Measurements from ENCODE around the gene HYLS1. TPM values are rescaled to one million over a fixed set of nuclear protein-coding genes. Genes with fewer than 3 reads are reported as not detected.

HYLS1 gene
- total RNA-seq, 1 experiment from 2014 or later = 8.1 TPM

- no peak for TF ChIP-seq CTCF (IDR thresholded peaks at IDR 0.05)
- no peak for TF ChIP-seq PRDM15 (CRISPR knock-in tag; IDR thresholded peaks at IDR 0.05)
- TF ChIP-seq ZNF263 (CRISPR knock-in tag; IDR thresholded peaks at IDR 0.05; ENCODE audit: low read depth) = no peak
- no peak for TF ChIP-seq FOXK1 (CRISPR knock-in tag; IDR thresholded peaks at IDR 0.05)
- TF ChIP-seq SOX15 (CRISPR knock-in tag; IDR thresholded peaks at IDR 0.05) = no peak
- TF ChIP-seq NFE2L1 (CRISPR knock-in tag; IDR thresholded peaks at IDR 0.05) = no peak
- TF ChIP-seq CREB1 (CRISPR knock-in tag; IDR thresholded peaks at IDR 0.05) = no peak
- TF ChIP-seq JAZF1 (CRISPR knock-in tag; IDR thresholded peaks at IDR 0.05) = no peak
- TF ChIP-seq OVOL2 (CRISPR knock-in tag; IDR thresholded peaks at IDR 0.05; ENCODE audit: borderline replicate concordance) = no peak
- TF ChIP-seq ZMAT4 (CRISPR knock-in tag; IDR thresholded peaks at IDR 0.05) = no peak
- TF ChIP-seq ZNF425 (CRISPR knock-in tag; conservative IDR thresholded peaks at IDR 0.05) = no peak
- TF ChIP-seq ZNF232 (CRISPR knock-in tag; IDR thresholded peaks at IDR 0.05) = no peak
These were observed 42.1 kb downstream of the HYLS1 start (continued) for GRCh38 chr11:125929445-125930075.

GRCh38 chr11:125930076-125930450, 42.6 kb downstream of the HYLS1 start:
- POLR2A ChIA-PET = no interaction called here
- CTCF ChIA-PET = interaction anchor here (0.5 to 1.4 kb wide), 3 partner anchors 12 to 43 kb away, joined by 3 to 5 read pairs (median 3); no protein-coding TSS in a partner anchor
- TF ChIP-seq CREM (CRISPR knock-in tag; IDR thresholded peaks at IDR 0.05) = no peak
- TF ChIP-seq CDX4 (CRISPR knock-in tag; IDR thresholded peaks at IDR 0.05; ENCODE audit: borderline replicate concordance) = no peak
- no peak for TF ChIP-seq JAZF1 (CRISPR knock-in tag; IDR thresholded peaks at IDR 0.05)
- no peak for TF ChIP-seq ZNF281 (CRISPR knock-in tag; IDR thresholded peaks at IDR 0.05)
- no peak for TF ChIP-seq FOXP1 (CRISPR knock-in tag; IDR thresholded peaks at IDR 0.05; ENCODE audit: borderline replicate concordance)
- no peak for TF ChIP-seq ATF3 (CRISPR knock-in tag; conservative IDR thresholded peaks at IDR 0.05)
- no peak for TF ChIP-seq NFYB (CRISPR knock-in tag; conservative IDR thresholded peaks at IDR 0.05; ENCODE audit: low read depth)
- TF ChIP-seq MXD4 (CRISPR knock-in tag; IDR thresholded peaks at IDR 0.05; ENCODE audit: borderline replicate concordance) = no peak
- no peak for TF ChIP-seq ZNF512 (CRISPR knock-in tag; IDR thresholded peaks at IDR 0.05; ENCODE audit: borderline replicate concordance)
- TF ChIP-seq ZNF423 (CRISPR knock-in tag; IDR thresholded peaks at IDR 0.05) = no peak
- no peak for TF ChIP-seq NFE2L1 (CRISPR knock-in tag; IDR thresholded peaks at IDR 0.05)
- no peak for TF ChIP-seq ZNF396 (CRISPR knock-in tag; IDR thresholded peaks at IDR 0.05; ENCODE audit: borderline replicate concordance)
- TF ChIP-seq CBFB (CRISPR knock-in tag; IDR thresholded peaks at IDR 0.05; ENCODE audit: low read depth) = no peak

More at GRCh38 chr11:125930076-125930450, 42.6 kb downstream of the HYLS1 start:
- Mint-ChIP-seq H3K4me3 (no peak overlapping the region), H3K27me3 (ENCODE audit: low read depth) (no peaks in the 10 kb centered on the region), H3K4me1 (peaks cover 30% of the 10 kb centered on the region), H3K9me3 (no peaks in the 10 kb centered on the region), H3K36me3 (no peaks in the 10 kb centered on the region), H3K27ac (no peak overlapping the region)
- no peak for DNase-seq (ENCODE audit: low spot score)
- ATAC-seq = no peak
